AML-193 (cell line): Measurements from ENCODE around the gene POTEE.
"Not testable (repeated sequence)": the region's sequence is repeated elsewhere in the genome, so short reads cannot be mapped to it uniquely, and the experiment has no call there.

Source experiments
- DNase-seq, 2 experiments: peaks; one replicate each; lab custom pipeline; 2025; lab: John Stamatoyannopoulos, UW

Gene POTEE

GRCh38 chr2:131209030-131209772 lies at the start of gene POTEE:
TSS of gene POTEE (plus strand) at chr2:131209536. CDS start at chr2:131218403, 8,867 bp downstream.
- DNase-seq, result not testable (repeated sequence)

- not testable (repeated sequence) for DNase-seq
Measured at GRCh38 chr2:131165562-131165961, 43.8 kb upstream of the POTEE start.

GRCh38 chr2:131168538-131168937 lies 40.8 kb upstream of the POTEE start:
- DNase-seq, result no peak

- DNase-seq, result not testable (repeated sequence)
Measured at GRCh38 chr2:131178050-131178449, 31.3 kb upstream of the POTEE start.

GRCh38 chr2:131178721-131179418 lies 30.5 kb upstream of the POTEE start:
- DNase-seq, result not testable (repeated sequence)

- DNase-seq, result not testable (repeated sequence)
Measured at GRCh38 chr2:131181451-131181850, 27.9 kb upstream of the POTEE start.

GRCh38 chr2:131193421-131193820 lies 15.9 kb upstream of the POTEE start:
- not testable (repeated sequence) for DNase-seq

- DNase-seq, result not testable (repeated sequence)
Measured at GRCh38 chr2:131196186-131196585, 13.2 kb upstream of the POTEE start.

GRCh38 chr2:131201098-131201497 lies 8.2 kb upstream of the POTEE start:
- DNase-seq, result no peak

- not testable (repeated sequence) for DNase-seq
Measured at GRCh38 chr2:131207839-131208238, 1.5 kb upstream of the POTEE start.

- DNase-seq, result not testable (repeated sequence)
Measured at GRCh38 chr2:131209773-131210104, 403 bp downstream of the POTEE start.

- DNase-seq, result not testable (repeated sequence)
Measured at GRCh38 chr2:131210434-131211211, 1.3 kb downstream of the POTEE start.

GRCh38 chr2:131217238-131217986 lies 8.1 kb downstream of the POTEE start:
- not testable (repeated sequence) for DNase-seq

GRCh38 chr2:131235543-131236449 lies 26.5 kb downstream of the POTEE start:
- not testable (repeated sequence) for DNase-seq
